IPS-11a (cell line): ENCODE results near the gene MTMR10.

Experiments
- H3K4me3 ChIP-seq: one replicate; pipeline ENCODE4 v1.5.1; 2013; ENCODE audit warnings: low read depth, low read length, control low read depth

MTMR10 gene

GRCh38 chr15:30991255-30992235 lies at the start of gene MTMR10:
MTMR10 (minus strand) TSS chr15:30991628; CDS start chr15:30991506, 122 bp downstream.
- H3K4me3 ChIP-seq, result peak within 1 kb of the TSS; percentile 68

GRCh38 chr15:31040611-31041010 lies 49.2 kb upstream of the MTMR10 start:
- H3K4me3 ChIP-seq, result no peak overlapping the region

- H3K4me3 ChIP-seq, result no peak overlapping the region
These were observed 48.5 kb upstream of the MTMR10 start for GRCh38 chr15:31039961-31040360.

GRCh38 chr15:31037731-31038477 lies 46.5 kb upstream of the MTMR10 start:
- H3K4me3 ChIP-seq, result no peak overlapping the region

DNA sequence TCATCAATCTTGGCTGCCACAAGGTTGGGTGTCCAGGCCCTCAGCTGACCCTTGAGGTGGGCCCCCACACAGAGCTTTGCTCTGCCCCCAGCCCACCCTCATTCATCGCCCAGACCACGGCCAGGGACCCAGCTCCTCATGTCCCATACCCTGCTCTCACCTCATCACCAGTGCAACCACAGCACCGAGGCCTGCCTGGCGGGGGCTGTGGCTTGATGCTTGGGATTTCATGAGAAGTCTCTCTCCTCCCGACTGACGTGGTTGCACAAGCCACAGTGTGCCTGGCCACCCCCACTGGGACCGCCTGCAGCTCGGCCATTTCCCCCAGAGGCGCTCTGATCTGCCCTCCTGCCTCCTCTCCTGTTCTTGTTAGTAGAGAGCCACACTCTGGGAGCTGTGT lies 45.4 kb upstream of the MTMR10 start:
- no peak overlapping the region for H3K4me3 ChIP-seq

GRCh38 chr15:31035610-31036009 lies 44.2 kb upstream of the MTMR10 start:
- no peak overlapping the region for H3K4me3 ChIP-seq

- no peak overlapping the region for H3K4me3 ChIP-seq
These were observed 42.7 kb upstream of the MTMR10 start for GRCh38 chr15:31034152-31034551.

DNA sequence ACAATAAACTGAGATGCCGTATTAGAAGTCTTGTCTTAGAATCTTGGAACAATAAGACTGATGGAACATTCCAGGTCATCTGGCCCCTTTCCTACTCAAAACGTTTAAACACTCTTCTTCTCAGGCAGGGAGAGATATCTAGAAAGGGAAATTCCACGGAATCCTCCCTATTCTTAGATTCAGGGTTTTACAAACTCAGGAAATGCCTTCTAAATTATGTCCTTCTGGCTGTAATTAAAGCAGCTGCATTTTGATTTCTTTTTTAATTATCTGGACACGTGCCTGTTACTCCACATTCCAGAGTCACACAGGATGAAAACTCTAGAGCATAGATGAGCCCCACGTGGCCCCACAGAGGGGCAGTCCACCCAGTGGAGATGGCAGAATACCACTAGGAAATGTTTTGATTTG lies 41.5 kb upstream of the MTMR10 start:
- no peak overlapping the region for H3K4me3 ChIP-seq

- no peak overlapping the region for H3K4me3 ChIP-seq
These were observed 40.1 kb upstream of the MTMR10 start for GRCh38 chr15:31031471-31032067.

DNA sequence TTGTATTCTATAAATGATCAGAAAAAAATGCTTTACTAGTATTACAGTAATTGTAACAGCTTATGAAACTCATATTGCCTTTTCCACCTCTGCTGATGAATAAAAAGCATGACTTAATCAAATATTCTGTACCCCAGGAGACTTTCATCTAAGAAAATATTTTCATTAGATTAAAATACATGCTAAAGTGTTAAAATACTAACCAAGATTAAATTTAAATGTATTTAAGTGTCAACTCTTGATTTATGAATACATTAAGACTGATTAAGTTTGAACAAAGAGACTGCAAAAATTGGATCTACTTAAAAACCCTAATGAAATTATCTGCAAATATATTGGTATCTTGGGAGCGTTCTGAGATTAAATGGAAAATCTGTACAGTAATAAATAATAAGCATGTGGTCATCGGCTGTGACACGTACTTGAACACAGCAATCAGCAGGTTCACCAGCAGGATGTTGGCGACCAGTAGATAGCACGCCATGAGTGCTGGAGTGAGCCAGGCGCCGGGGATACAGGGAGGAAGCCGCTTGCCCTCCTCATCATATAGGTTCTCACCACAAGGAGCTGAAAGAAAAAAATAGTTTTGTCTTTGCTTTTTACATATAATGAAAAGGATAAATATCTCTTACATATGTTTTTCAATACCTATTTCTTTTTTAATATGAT lies 36.6 kb upstream of the MTMR10 start:
- no peak overlapping the region for H3K4me3 ChIP-seq

GRCh38 chr15:31025996-31026395 lies 34.6 kb upstream of the MTMR10 start:
- H3K4me3 ChIP-seq, result no peak overlapping the region

DNA sequence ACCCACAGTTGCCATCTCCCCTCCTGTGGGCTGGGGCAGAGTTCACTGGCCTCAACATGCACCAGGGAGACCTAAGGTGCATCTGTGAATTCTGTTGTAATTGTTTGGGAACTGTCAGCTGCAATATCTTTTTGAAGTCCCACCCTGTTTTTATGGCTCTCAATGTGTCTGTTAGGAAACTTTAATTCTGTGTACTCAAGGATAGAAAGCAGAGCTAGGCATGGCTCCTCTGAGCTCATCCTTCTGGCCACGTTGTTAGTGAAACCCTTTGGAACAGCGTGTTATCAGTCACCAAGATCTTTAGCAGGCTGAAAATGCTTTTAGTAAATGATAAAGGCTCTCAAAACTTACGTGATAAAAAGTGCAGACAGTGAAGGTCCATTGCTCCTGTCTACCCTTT lies 33.6 kb upstream of the MTMR10 start:
- no peak overlapping the region for H3K4me3 ChIP-seq

DNA sequence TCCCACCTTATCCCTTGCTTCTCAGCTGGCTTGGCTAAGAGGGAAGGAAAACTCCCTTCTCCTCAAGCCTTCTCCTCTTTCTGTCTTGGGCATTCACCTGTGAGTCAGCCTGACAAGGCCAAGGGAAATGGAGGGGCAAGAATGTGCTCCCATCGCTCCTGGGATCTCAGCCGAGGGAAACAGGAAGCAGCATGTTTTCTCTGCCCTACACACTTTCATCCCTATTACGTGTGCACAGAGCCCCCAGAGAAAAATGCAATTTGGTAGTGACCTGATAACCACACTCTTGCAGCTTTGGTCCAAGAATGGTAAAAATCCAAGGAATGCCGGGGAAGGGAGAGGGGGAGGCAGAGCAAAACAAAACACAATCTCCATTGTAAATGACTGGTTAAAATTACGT lies 32.9 kb upstream of the MTMR10 start:
- no peak overlapping the region for H3K4me3 ChIP-seq

- no peak overlapping the region for H3K4me3 ChIP-seq
These were observed 32.4 kb upstream of the MTMR10 start for GRCh38 chr15:31023841-31024240.

DNA sequence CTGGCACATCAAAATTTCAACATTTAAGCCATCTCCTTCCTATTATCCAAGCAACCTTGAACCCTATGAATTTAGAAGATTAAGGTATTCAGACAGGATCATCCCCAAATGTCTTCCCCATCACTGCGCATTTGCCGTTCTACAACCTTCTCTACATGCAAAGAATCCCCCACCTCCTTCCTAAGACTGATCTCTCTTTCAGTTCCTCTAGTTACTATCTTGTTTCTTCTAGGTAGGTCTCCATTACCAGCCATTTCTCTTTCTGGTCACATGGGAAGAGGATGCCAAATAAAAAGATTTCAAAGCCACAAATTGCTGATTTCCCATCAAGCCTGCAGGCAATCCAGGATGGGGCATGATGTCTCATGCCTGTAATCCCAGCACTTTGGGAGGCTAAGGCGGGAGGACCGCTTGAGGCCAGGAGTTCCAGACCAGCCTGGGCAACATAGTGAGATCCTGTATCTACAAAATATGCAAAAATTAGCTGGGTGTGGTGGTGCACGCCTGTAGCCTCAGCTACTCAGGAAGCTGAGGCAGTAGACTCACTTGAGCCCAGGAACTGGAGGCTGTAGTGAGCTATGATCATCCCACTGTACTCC lies 29.7 kb upstream of the MTMR10 start:
- H3K4me3 ChIP-seq, result no peak overlapping the region

- no peak overlapping the region for H3K4me3 ChIP-seq
These were observed 29.1 kb upstream of the MTMR10 start for GRCh38 chr15:31020542-31020941.

DNA sequence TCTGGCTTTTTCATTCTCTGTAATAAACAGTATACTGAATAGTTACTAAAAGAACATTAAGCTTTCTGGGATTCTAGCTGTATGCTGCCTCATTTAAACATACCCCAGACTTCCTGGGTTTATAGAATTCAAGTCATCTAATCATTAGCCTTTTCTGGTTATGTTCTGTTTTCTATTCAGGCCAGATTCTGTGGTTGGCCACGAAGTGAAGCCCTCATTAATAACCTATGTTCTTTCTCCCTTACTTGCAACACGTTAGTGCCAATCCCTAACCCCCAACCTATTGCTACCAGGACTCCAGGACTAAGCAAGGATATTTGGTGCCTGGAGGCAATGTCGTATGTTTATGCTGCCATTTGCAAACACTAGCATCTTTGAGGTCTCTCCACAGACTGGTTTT lies 28.6 kb upstream of the MTMR10 start:
- no peak overlapping the region for H3K4me3 ChIP-seq

DNA sequence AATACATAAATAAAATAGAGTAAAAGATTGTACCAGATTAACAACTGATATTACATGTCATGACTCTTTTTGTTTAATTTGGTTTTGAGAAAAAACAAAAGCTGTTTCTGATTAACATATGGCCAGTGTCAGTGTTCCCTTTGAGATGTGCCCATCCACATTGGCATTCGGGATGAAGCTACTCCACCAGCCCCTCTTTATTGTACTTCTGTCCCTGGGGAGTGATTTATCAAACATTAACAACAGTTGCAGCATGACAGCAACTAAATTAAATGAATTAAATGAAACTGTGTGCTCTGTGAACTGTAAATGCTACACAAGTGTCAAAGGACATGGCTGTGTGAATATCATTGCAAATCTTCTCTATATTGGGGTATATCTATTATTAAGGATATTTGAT lies 25.9 kb upstream of the MTMR10 start:
- no peak overlapping the region for H3K4me3 ChIP-seq

DNA sequence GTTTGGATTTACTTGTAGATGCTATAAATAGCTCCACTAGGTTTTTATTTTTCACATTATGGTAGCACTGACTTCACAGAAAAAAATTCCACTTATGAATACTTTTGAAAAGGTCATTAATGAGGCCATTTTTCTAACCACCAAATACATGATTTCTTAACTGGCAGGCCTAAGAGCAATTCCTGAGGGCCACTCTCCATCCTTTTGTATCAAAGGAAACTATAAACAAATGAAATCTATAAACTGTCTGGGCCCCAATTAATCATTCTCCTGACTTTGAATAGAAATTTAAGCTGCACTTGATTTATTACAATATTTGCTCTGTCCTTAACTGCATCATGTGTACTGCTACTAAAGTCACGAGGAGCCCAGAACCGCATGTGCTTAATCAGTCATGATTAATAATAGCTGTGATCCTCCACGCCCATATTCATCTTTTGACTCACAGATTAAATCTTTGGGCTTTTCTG lies 25.1 kb upstream of the MTMR10 start:
- H3K4me3 ChIP-seq, result no peak overlapping the region

DNA sequence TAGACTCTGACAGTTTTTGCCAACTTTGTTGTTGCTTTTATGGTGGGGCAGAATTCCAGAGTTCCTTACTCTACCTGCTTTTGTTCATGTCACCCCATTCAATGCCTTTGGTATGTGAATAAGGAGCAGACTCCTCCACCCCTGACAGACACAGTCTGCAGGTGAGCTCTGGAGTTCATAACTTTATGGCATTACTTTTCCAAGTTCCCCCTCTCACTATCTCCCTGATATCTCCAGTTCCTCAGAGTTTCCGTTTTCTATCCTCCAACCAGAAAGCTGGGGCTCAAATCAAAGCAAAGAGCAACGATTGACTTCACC lies 23.1 kb upstream of the MTMR10 start:
- H3K4me3 ChIP-seq, result no peak overlapping the region
